Peyer's patch (tissue), 4 donors: Measurements from ENCODE around the gene PWWP2A.

Experiments used
- POLR2A ChIP-seq, 2 donors: fragments of 450-650 bp; IDR thresholded peaks; one replicate each; pipeline ENCODE4 v1.5.1; 2017; ENCODE audit warnings: antibody characterized with exemption in 2 of 2, mild to moderate bottlenecking in 2 of 2, moderate library complexity in 2 of 2
- TF ChIP-seq, protein P1 (sequence below), 6 experiments: fragments of 450-650 bp in 4 of 6; fragments of 200-600 bp in 2 of 6; sonication (generic) in 1 of 6; IDR thresholded peaks; one replicate each; pipeline ENCODE4 v1.5.1; 2017 to 2019; ENCODE audit warnings: antibody characterized with exemption in 6 of 6, mild to moderate bottlenecking in 3 of 6, moderate library complexity in 1 of 6

DNA sequence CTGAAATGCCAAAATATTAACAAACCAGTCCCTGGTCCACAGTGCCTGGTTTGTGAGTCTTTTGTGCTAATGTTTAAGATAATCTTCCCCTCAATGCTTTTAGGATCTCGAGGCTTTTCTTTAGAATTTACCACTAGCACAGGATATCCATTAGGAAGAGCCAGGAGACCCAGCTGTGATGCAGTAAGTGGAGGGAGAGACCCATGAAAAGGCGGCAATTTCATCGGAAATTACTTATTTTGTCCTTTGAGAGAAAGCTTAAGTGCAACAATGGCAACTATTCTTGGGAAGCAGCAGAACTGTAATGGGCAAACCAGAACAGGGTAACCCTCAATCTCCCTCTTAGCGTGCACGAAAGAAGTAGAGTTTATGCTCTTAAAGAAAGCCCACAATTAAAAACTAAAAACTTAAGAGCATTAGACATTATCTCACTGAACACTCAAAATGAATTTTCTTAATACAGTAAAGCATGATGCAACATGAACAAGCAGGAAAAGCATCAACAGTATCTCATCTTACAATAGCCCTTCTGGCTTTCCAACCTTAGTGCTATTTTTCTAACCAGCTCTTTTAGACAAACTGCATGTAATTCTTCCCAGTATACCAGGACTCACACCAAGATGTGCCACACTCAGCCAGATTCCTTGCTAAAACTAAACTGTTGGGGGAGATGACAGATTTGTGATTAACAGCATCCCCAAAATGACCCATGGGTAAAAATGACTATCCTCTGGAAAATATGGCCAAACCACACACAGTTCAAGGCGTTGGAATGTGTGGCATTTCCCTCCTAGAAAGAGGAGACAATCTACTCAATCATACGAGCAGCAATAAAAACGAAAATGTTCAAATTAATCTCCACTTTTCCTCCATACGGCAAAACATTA is 36.4 kb downstream of the PWWP2A start:
- no peak for TF ChIP-seq POLR2A (IDR thresholded peaks at IDR 0.05)
- TF ChIP-seq, protein P1, sequence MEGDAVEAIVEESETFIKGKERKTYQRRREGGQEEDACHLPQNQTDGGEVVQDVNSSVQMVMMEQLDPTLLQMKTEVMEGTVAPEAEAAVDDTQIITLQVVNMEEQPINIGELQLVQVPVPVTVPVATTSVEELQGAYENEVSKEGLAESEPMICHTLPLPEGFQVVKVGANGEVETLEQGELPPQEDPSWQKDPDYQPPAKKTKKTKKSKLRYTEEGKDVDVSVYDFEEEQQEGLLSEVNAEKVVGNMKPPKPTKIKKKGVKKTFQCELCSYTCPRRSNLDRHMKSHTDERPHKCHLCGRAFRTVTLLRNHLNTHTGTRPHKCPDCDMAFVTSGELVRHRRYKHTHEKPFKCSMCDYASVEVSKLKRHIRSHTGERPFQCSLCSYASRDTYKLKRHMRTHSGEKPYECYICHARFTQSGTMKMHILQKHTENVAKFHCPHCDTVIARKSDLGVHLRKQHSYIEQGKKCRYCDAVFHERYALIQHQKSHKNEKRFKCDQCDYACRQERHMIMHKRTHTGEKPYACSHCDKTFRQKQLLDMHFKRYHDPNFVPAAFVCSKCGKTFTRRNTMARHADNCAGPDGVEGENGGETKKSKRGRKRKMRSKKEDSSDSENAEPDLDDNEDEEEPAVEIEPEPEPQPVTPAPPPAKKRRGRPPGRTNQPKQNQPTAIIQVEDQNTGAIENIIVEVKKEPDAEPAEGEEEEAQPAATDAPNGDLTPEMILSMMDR (IDR thresholded peaks at IDR 0.05): no peak
